ENCODE data around the gene FKBP2.

FKBP2 gene

GRCh38 chr11:64284962-64285884 is 44.3 kb downstream of the FKBP2 start, which contains the start of gene GPR137:
Gene GPR137, plus strand, starts transcription at chr11:64285848. Its CDS starts 677 bp downstream, at chr11:64286525.
- DNase-seq, result peak; percentile 67 to 81
- Histone ChIP-seq H3K23ac (ENCODE audit: low read length) (no peak within 1 kb of the TSS), H3K79me2 (ENCODE audit: control insufficient read depth, insufficient read depth, low read length, poor library complexity) (peaks cover 7% of the 10 kb centered on the region), H3K79me1 (ENCODE audit: low read length) (peaks cover 14% of the 10 kb centered on the region), H2BK5ac (ENCODE audit: low read depth, low read length, poor library complexity) (peak within 1 kb of the TSS; percentile 63), H4K91ac (ENCODE audit: low read depth, low read length) (peak within 1 kb of the TSS; percentile 76), H3K4me2 (ENCODE audit: low read length) (peak within 1 kb of the TSS; percentile 100), H4K12ac (ENCODE audit: low read depth, low read length) (peak within 1 kb of the TSS; percentile 49), H3K4me3 (ENCODE audit: low read depth, low read length) (peak within 1 kb of the TSS; percentile 86), H3K14ac (ENCODE audit: low read length) (peak within 1 kb of the TSS; percentile 41), H2BK120ac (ENCODE audit: insufficient read depth, low read length, poor library complexity) (peak within 1 kb of the TSS; percentile 59), H3K18ac (ENCODE audit: low read length) (peak within 1 kb of the TSS; percentile 32), H3K4ac (ENCODE audit: low read depth, low read length) (peak within 1 kb of the TSS; percentile 46), H2BK12ac (ENCODE audit: low read length) (no peak within 1 kb of the TSS), H3K9ac (ENCODE audit: low read length) (peak within 1 kb of the TSS; percentile 86), H2AK5ac (ENCODE audit: low read length) (peak within 1 kb of the TSS; percentile 77), H3K27ac (ENCODE audit: low read depth, low read length) (peak within 1 kb of the TSS; percentile 77), H3K9me3 (ENCODE audit: insufficient read depth, low read depth, low read length) (peaks cover 2% of the 10 kb centered on the region), H3K36me3 (ENCODE audit: control insufficient read depth in 1 of 2, insufficient read depth in 2 of 2, low read length in 2 of 2) (peaks cover 9 to 18% of the 10 kb centered on the region in 2 experiments), H3K4me1 (ENCODE audit: control insufficient read depth in 1 of 2, insufficient read depth in 2 of 2, low read length in 2 of 2) (peaks cover 14 to 18% of the 10 kb centered on the region in 2 experiments), H3K27me3 (ENCODE audit: insufficient read depth, low read length) (peaks cover 3% of the 10 kb centered on the region), H4K8ac (ENCODE audit: low read depth, low read length) (peak within 1 kb of the TSS; percentile 81), H2AFZ (ENCODE audit: insufficient read depth, low read length, poor library complexity) (peak within 1 kb of the TSS; percentile 80)
- WGBS (ENCODE audit: extremely low coverage, insufficient coverage, insufficient read length), result no CpG with 5 or more reads among the region's 102 CpGs

GRCh38 chr11:64285885-64286800 is 45.2 kb downstream of the FKBP2 start:
- Histone ChIP-seq H4K12ac (ENCODE audit: low read depth, low read length) (peak overlapping the region; percentile 49), H3K18ac (ENCODE audit: low read length) (peak overlapping the region; percentile 28), H3K9ac (ENCODE audit: low read length) (peak overlapping the region; percentile 8), H4K91ac (ENCODE audit: low read depth, low read length) (peak overlapping the region; percentile 41), H2AK5ac (ENCODE audit: low read length) (peak overlapping the region; percentile 77), H3K27me3 (ENCODE audit: insufficient read depth, low read length) (peaks cover 8% of the 10 kb centered on the region), H3K4me1 (ENCODE audit: control insufficient read depth in 1 of 2, insufficient read depth in 2 of 2, low read length in 2 of 2) (peaks cover 14 to 18% of the 10 kb centered on the region in 2 experiments), H2BK12ac (ENCODE audit: low read length) (no peak overlapping the region), H3K23ac (ENCODE audit: low read length) (no peak overlapping the region), H2BK120ac (ENCODE audit: insufficient read depth, low read length, poor library complexity) (peak overlapping the region; percentile 16), H3K27ac (ENCODE audit: low read depth, low read length) (no peak overlapping the region), H3K79me1 (ENCODE audit: low read length) (peaks cover 14% of the 10 kb centered on the region), H2AFZ (ENCODE audit: insufficient read depth, low read length, poor library complexity) (peak overlapping the region; percentile 38), H3K4me2 (ENCODE audit: low read length) (peak overlapping the region; percentile 100), H3K36me3 (ENCODE audit: control insufficient read depth in 1 of 2, insufficient read depth in 2 of 2, low read length in 2 of 2) (peaks cover 9 to 18% of the 10 kb centered on the region in 2 experiments), H2BK5ac (ENCODE audit: low read depth, low read length, poor library complexity) (no peak overlapping the region), H3K14ac (ENCODE audit: low read length) (peak overlapping the region; percentile 41), H4K8ac (ENCODE audit: low read depth, low read length) (peak overlapping the region; percentile 76), H3K4me3 (ENCODE audit: low read depth, low read length) (peak overlapping the region; percentile 86), H3K79me2 (ENCODE audit: control insufficient read depth, insufficient read depth, low read length, poor library complexity) (peaks cover 7% of the 10 kb centered on the region), H3K9me3 (ENCODE audit: insufficient read depth, low read depth, low read length) (peaks cover 2% of the 10 kb centered on the region), H3K4ac (ENCODE audit: low read depth, low read length) (peak overlapping the region; percentile 46)
- DNase-seq, result no peak
- no CpG with 5 or more reads among the region's 40 CpGs for WGBS (ENCODE audit: extremely low coverage, insufficient coverage, insufficient read length)

DNA sequence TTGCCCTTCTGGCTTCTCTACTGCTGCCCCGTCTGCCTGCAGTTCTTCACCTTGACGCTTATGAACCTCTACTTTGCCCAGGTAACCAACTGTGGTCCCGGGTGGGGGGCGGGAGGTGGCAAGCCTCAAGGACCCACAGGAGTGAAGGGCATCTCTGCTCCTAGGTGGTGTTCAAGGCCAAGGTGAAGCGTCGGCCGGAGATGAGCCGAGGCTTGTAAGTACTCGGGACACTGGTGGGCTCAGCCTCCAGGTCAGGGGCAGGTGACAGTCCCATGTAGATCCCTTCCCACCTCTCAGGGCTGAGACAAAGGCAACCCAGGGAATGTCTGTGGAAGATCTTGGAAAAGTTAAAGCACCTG is 45.9 kb downstream of the FKBP2 start:
- Histone ChIP-seq H2BK5ac (ENCODE audit: low read depth, low read length, poor library complexity) (no peak overlapping the region), H4K8ac (ENCODE audit: low read depth, low read length) (no peak overlapping the region), H2AK5ac (ENCODE audit: low read length) (no peak overlapping the region), H3K4me1 (ENCODE audit: control insufficient read depth in 1 of 2, insufficient read depth in 2 of 2, low read length in 2 of 2) (peaks cover 14 to 21% of the 10 kb centered on the region in 2 experiments), H2AFZ (ENCODE audit: insufficient read depth, low read length, poor library complexity) (no peak overlapping the region), H3K4me3 (ENCODE audit: low read depth, low read length) (peak overlapping the region; percentile 0), H2BK120ac (ENCODE audit: insufficient read depth, low read length, poor library complexity) (no peak overlapping the region), H4K12ac (ENCODE audit: low read depth, low read length) (no peak overlapping the region), H3K23ac (ENCODE audit: low read length) (no peak overlapping the region), H3K27me3 (ENCODE audit: insufficient read depth, low read length) (peaks cover 15% of the 10 kb centered on the region), H3K4me2 (ENCODE audit: low read length) (no peak overlapping the region), H3K4ac (ENCODE audit: low read depth, low read length) (no peak overlapping the region), H4K91ac (ENCODE audit: low read depth, low read length) (no peak overlapping the region), H3K18ac (ENCODE audit: low read length) (no peak overlapping the region), H3K14ac (ENCODE audit: low read length) (no peak overlapping the region), H3K9ac (ENCODE audit: low read length) (no peak overlapping the region), H3K36me3 (ENCODE audit: control insufficient read depth in 1 of 2, insufficient read depth in 2 of 2, low read length in 2 of 2) (peaks cover 9 to 16% of the 10 kb centered on the region in 2 experiments), H3K27ac (ENCODE audit: low read depth, low read length) (no peak overlapping the region), H2BK12ac (ENCODE audit: low read length) (no peak overlapping the region), H3K9me3 (ENCODE audit: insufficient read depth, low read depth, low read length) (peaks cover 4% of the 10 kb centered on the region), H3K79me2 (ENCODE audit: control insufficient read depth, insufficient read depth, low read length, poor library complexity) (peaks cover 7% of the 10 kb centered on the region), H3K79me1 (ENCODE audit: low read length) (peaks cover 14% of the 10 kb centered on the region)
- no peak for DNase-seq
- WGBS (ENCODE audit: extremely low coverage, insufficient coverage, insufficient read length), result no CpG with 5 or more reads among the region's 9 CpGs

DNA sequence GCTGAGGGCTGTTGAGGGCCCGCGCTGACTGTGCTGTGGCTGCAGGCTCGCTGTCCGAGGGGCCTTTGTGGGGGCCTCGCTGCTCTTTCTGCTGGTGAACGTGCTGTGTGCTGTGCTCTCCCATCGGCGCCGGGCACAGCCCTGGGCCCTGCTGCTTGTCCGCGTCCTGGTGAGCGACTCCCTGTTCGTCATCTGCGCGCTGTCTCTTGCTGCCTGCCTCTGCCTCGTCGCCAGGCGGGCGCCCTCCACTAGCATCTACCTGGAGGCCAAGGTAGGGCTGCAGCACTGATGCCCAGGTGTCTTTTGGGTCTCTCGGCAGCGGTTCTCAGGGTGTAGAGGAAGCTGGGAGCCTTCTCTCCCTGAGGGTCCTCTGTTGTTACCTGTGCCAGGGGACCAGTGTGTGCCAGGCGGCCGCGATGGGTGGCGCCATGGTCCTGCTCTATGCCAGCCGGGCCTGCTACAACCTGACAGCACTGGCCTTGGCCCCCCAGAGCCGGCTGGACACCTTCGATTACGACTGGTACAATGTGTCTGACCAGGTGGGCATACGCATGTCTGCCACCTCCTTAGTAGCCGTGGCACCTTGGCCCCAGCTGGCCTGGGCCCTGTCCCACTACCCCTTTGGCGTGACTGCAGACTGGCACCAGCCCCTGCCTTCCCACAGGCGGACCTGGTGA is 46.9 kb downstream of the FKBP2 start:
- H3K4me2 ChIP-seq (ENCODE audit: low read length), result no peak overlapping the region
- H2BK120ac ChIP-seq (ENCODE audit: insufficient read depth, low read length, poor library complexity), result no peak overlapping the region
- H4K12ac ChIP-seq (ENCODE audit: low read depth, low read length), result no peak overlapping the region
- no peak overlapping the region for H3K4me3 ChIP-seq (ENCODE audit: low read depth, low read length)
- no peak overlapping the region for H2AFZ ChIP-seq (ENCODE audit: insufficient read depth, low read length, poor library complexity)
- no peak overlapping the region for H3K9ac ChIP-seq (ENCODE audit: low read length)
- H3K18ac ChIP-seq (ENCODE audit: low read length), result no peak overlapping the region
- H3K9me3 ChIP-seq (ENCODE audit: insufficient read depth, low read depth, low read length), result peaks cover 5% of the 10 kb centered on the region
- peaks cover 14% of the 10 kb centered on the region for H3K79me1 ChIP-seq (ENCODE audit: low read length)
- DNase-seq, result no peak
- H4K91ac ChIP-seq (ENCODE audit: low read depth, low read length), result no peak overlapping the region
- peaks cover 7% of the 10 kb centered on the region for H3K79me2 ChIP-seq (ENCODE audit: control insufficient read depth, insufficient read depth, low read length, poor library complexity)
- no peak overlapping the region for H3K23ac ChIP-seq (ENCODE audit: low read length)
- peaks cover 6 to 11% of the 10 kb centered on the region in 2 experiments for H3K36me3 ChIP-seq (ENCODE audit: control insufficient read depth in 1 of 2, insufficient read depth in 2 of 2, low read length in 2 of 2)
- no CpG with 5 or more reads among the region's 33 CpGs for WGBS (ENCODE audit: extremely low coverage, insufficient coverage, insufficient read length)
- no peak overlapping the region for H2AK5ac ChIP-seq (ENCODE audit: low read length)
- peaks cover 25% of the 10 kb centered on the region for H3K27me3 ChIP-seq (ENCODE audit: insufficient read depth, low read length)
- H3K14ac ChIP-seq (ENCODE audit: low read length), result no peak overlapping the region
- no peak overlapping the region for H3K27ac ChIP-seq (ENCODE audit: low read depth, low read length)
- H3K4ac ChIP-seq (ENCODE audit: low read depth, low read length), result no peak overlapping the region
- no peak overlapping the region for H2BK12ac ChIP-seq (ENCODE audit: low read length)
- no peak overlapping the region for H2BK5ac ChIP-seq (ENCODE audit: low read depth, low read length, poor library complexity)
- H3K4me1 ChIP-seq (ENCODE audit: control insufficient read depth in 1 of 2, insufficient read depth in 2 of 2, low read length in 2 of 2), result peaks cover 16 to 24% of the 10 kb centered on the region in 2 experiments
- H4K8ac ChIP-seq (ENCODE audit: low read depth, low read length), result no peak overlapping the region

Measured in trophoblast cell (in vitro differentiated cells and primary cell).